ENCODE measurements around the gene RGS6. TPM values are rescaled to one million over a fixed set of nuclear protein-coding genes. Genes with fewer than 3 reads are reported as not detected.

RGS6 gene
- total and polyA plus RNA-seq, 5 donors from 2014 or later, result 0.13 to 1.5 (median 0.69) TPM

DNA sequence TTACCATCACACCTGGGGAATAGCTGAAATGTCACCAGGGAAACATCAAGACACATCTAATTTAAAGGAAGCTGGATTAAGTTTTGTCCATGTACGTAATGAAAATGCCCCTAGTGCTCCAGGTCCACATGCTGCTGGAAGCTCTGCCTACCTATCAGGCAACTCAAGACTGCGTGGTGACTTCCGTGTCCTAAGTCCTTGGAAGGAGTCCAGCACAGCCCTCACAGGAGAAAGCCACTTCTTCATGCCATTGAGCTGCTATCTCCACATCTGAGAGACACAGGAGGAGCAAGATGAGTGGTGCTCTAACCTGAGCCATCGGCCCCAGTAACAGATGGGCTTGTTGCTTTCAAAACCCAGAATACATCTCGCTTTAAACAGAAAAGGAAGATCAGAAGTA, 645.3 kb downstream of the RGS6 start:
- no peak overlapping the region for H3K27ac Mint-ChIP-seq
- no peaks in the 10 kb centered on the region for H3K4me1 Mint-ChIP-seq
- H3K36me3 ChIP-seq (ENCODE audit: control insufficient read depth, insufficient read depth, low read length), result no peaks in the 10 kb centered on the region
- H3K27me3 Mint-ChIP-seq, result peaks cover 11% of the 10 kb centered on the region
- peaks cover 0 to 2% (median 0%) of the 10 kb centered on the region in 7 donors for H3K9me3 Mint-ChIP-seq
- H3K4me1 ChIP-seq (ENCODE audit: control insufficient read depth, insufficient read depth, low read length, poor library complexity, severe bottlenecking), result no peaks in the 10 kb centered on the region
- no peaks in the 10 kb centered on the region for H3K9me3 ChIP-seq (ENCODE audit: control insufficient read depth in 2 of 2, low read length in 2 of 2)
- no peak overlapping the region for H3K4me3 ChIP-seq (ENCODE audit: low read depth, low read length)
- peaks cover 8% of the 10 kb centered on the region for H3K27me3 ChIP-seq (ENCODE audit: control insufficient read depth, insufficient read depth, low read length)
- no peaks in the 10 kb centered on the region for H3K36me3 Mint-ChIP-seq
- DNase-seq (no peak), ATAC-seq (ENCODE audit: low read depth in 2 of 2) (no peak)
- H3K4me3 Mint-ChIP-seq, result no peak overlapping the region
- H3K27ac ChIP-seq (ENCODE audit: insufficient read depth, low read length, poor library complexity, severe bottlenecking), result no peak overlapping the region

- H3K9me3 ChIP-seq (ENCODE audit: control insufficient read depth in 2 of 2, low read length in 2 of 2), result no peaks in the 10 kb centered on the region
- DNase-seq (no peak), ATAC-seq (ENCODE audit: low read depth in 2 of 2) (no peak)
- no peak overlapping the region for H3K4me3 ChIP-seq (ENCODE audit: low read depth, low read length)
- peaks cover 0 to 1% (median 0%) of the 10 kb centered on the region in 7 donors for H3K9me3 Mint-ChIP-seq
- H3K36me3 ChIP-seq (ENCODE audit: control insufficient read depth, insufficient read depth, low read length), result no peaks in the 10 kb centered on the region
- H3K27ac Mint-ChIP-seq, result no peak overlapping the region
- no peaks in the 10 kb centered on the region for H3K36me3 Mint-ChIP-seq
- H3K4me1 ChIP-seq (ENCODE audit: control insufficient read depth, insufficient read depth, low read length, poor library complexity, severe bottlenecking), result no peaks in the 10 kb centered on the region
- H3K4me1 Mint-ChIP-seq, result no peaks in the 10 kb centered on the region
- peaks cover 8% of the 10 kb centered on the region for H3K27me3 ChIP-seq (ENCODE audit: control insufficient read depth, insufficient read depth, low read length)
- H3K27ac ChIP-seq (ENCODE audit: insufficient read depth, low read length, poor library complexity, severe bottlenecking), result no peak overlapping the region
- H3K4me3 Mint-ChIP-seq, result peak overlapping the region in 1 of 4 donors; percentile 71
- H3K27me3 Mint-ChIP-seq, result peaks cover 5% of the 10 kb centered on the region
Observed at GRCh38 chr14:72578514-72578913, 646.3 kb downstream of the RGS6 start.

DNA sequence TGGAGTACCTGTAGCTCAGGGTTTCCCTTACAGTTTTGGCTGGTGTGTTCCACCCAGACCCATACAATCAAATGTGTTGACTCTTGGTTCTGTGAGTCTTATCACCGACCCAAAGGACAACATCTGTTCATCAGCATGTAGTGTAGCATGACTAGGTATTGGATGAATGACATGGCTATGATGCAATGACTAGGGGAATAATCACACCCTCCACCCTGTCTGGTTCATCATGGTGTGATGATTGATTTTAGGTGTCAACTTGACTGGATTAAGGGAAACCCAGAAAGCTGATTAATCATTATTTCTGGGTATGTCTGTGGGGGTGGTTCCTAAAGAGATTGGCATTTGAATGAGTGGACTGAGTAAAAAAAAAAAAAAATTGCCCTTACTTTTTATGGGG, 650.4 kb downstream of the RGS6 start:
- DNase-seq, result no peak
- Mint-ChIP-seq H3K4me3 (no peak overlapping the region), H3K4me1 (no peaks in the 10 kb centered on the region), H3K36me3 (no peaks in the 10 kb centered on the region), H3K27ac (no peak overlapping the region), H3K9me3 (peaks cover 0 to 4% (median 2%) of the 10 kb centered on the region in 7 donors), H3K27me3 (peaks cover 5% of the 10 kb centered on the region)
- Histone ChIP-seq H3K4me1 (ENCODE audit: control insufficient read depth, insufficient read depth, low read length, poor library complexity, severe bottlenecking) (no peaks in the 10 kb centered on the region), H3K27ac (ENCODE audit: insufficient read depth, low read length, poor library complexity, severe bottlenecking) (no peak overlapping the region), H3K36me3 (ENCODE audit: control insufficient read depth, insufficient read depth, low read length) (no peaks in the 10 kb centered on the region), H3K27me3 (ENCODE audit: control insufficient read depth, insufficient read depth, low read length) (peaks cover 5% of the 10 kb centered on the region), H3K9me3 (ENCODE audit: control insufficient read depth in 2 of 2, low read length in 2 of 2) (no peaks in the 10 kb centered on the region), H3K4me3 (ENCODE audit: low read depth, low read length) (no peak overlapping the region)
- ATAC-seq (ENCODE audit: low read depth in 2 of 2), result no peak

GRCh38 chr14:72583316-72584272, 651.4 kb downstream of the RGS6 start:
- Mint-ChIP-seq H3K27ac (no peak overlapping the region), H3K27me3 (peaks cover 5% of the 10 kb centered on the region), H3K9me3 (peaks cover 0 to 4% (median 2%) of the 10 kb centered on the region in 7 donors), H3K4me3 (no peak overlapping the region), H3K36me3 (no peaks in the 10 kb centered on the region), H3K4me1 (no peaks in the 10 kb centered on the region)
- no peak overlapping the region for H3K27ac ChIP-seq (ENCODE audit: insufficient read depth, low read length, poor library complexity, severe bottlenecking)
- no peak overlapping the region for H3K4me3 ChIP-seq (ENCODE audit: low read depth, low read length)
- H3K9me3 ChIP-seq (ENCODE audit: control insufficient read depth in 2 of 2, low read length in 2 of 2), result no peaks in the 10 kb centered on the region
- DNase-seq, result no peak
- H3K36me3 ChIP-seq (ENCODE audit: control insufficient read depth, insufficient read depth, low read length), result no peaks in the 10 kb centered on the region
- H3K27me3 ChIP-seq (ENCODE audit: control insufficient read depth, insufficient read depth, low read length), result peaks cover 5% of the 10 kb centered on the region
- ATAC-seq (ENCODE audit: low read depth in 2 of 2), result no peak
- H3K4me1 ChIP-seq (ENCODE audit: control insufficient read depth, insufficient read depth, low read length, poor library complexity, severe bottlenecking), result no peaks in the 10 kb centered on the region

GRCh38 chr14:72588521-72588920, 656.3 kb downstream of the RGS6 start:
- H3K27me3 Mint-ChIP-seq, result peaks cover 5% of the 10 kb centered on the region
- no peak overlapping the region for H3K27ac ChIP-seq (ENCODE audit: insufficient read depth, low read length, poor library complexity, severe bottlenecking)
- H3K4me1 Mint-ChIP-seq, result peaks cover 11 to 36% (median 26%) of the 10 kb centered on the region in 4 donors
- peak overlapping the region in 1 of 3 donors; percentile 31 for H3K27ac Mint-ChIP-seq
- H3K4me1 ChIP-seq (ENCODE audit: control insufficient read depth, insufficient read depth, low read length, poor library complexity, severe bottlenecking), result peaks cover 19% of the 10 kb centered on the region
- H3K36me3 ChIP-seq (ENCODE audit: control insufficient read depth, insufficient read depth, low read length), result no peaks in the 10 kb centered on the region
- no peak overlapping the region for H3K4me3 ChIP-seq (ENCODE audit: low read depth, low read length)
- no peak for DNase-seq
- no peak for ATAC-seq (ENCODE audit: low read depth in 2 of 2)
- peaks cover 2% of the 10 kb centered on the region for H3K27me3 ChIP-seq (ENCODE audit: control insufficient read depth, insufficient read depth, low read length)
- H3K9me3 Mint-ChIP-seq, result peaks cover 0 to 8% (median 4%) of the 10 kb centered on the region in 7 donors
- no peaks in the 10 kb centered on the region for H3K36me3 Mint-ChIP-seq
- peaks cover 0 to 6% of the 10 kb centered on the region in 2 experiments for H3K9me3 ChIP-seq (ENCODE audit: control insufficient read depth in 2 of 2, low read length in 2 of 2)
- no peak overlapping the region for H3K4me3 Mint-ChIP-seq

DNA sequence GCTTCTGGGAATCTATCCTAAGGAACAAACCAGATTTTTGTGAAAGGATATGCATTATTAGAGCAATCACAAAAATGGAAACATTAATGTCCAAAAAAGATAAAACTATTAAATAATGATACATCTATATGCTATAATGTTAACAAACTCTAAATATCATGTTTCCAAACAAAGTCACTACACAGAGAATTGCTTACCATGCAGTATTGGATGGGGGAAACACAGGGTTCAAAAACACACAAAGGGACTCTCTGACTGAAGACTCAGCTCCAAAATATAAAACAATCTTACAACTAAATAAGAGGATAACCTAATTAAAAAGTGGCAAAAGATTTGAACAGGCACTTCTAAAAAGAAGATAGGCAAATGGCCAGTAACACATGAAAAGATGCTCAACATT, 657.4 kb downstream of the RGS6 start:
- Mint-ChIP-seq H3K27me3 (peaks cover 5% of the 10 kb centered on the region), H3K27ac (no peak overlapping the region), H3K9me3 (peaks cover 0 to 8% (median 4%) of the 10 kb centered on the region in 7 donors), H3K4me3 (no peak overlapping the region), H3K36me3 (no peaks in the 10 kb centered on the region), H3K4me1 (peaks cover 19 to 47% (median 36%) of the 10 kb centered on the region in 4 donors)
- ATAC-seq (ENCODE audit: low read depth in 2 of 2) (no peak), DNase-seq (no peak)
- peaks cover 2% of the 10 kb centered on the region for H3K27me3 ChIP-seq (ENCODE audit: control insufficient read depth, insufficient read depth, low read length)
- H3K4me3 ChIP-seq (ENCODE audit: low read depth, low read length), result no peak overlapping the region
- H3K36me3 ChIP-seq (ENCODE audit: control insufficient read depth, insufficient read depth, low read length), result no peaks in the 10 kb centered on the region
- no peak overlapping the region for H3K27ac ChIP-seq (ENCODE audit: insufficient read depth, low read length, poor library complexity, severe bottlenecking)
- H3K9me3 ChIP-seq (ENCODE audit: control insufficient read depth in 2 of 2, low read length in 2 of 2), result peaks cover 0 to 6% of the 10 kb centered on the region in 2 experiments
- H3K4me1 ChIP-seq (ENCODE audit: control insufficient read depth, insufficient read depth, low read length, poor library complexity, severe bottlenecking), result peaks cover 29% of the 10 kb centered on the region

DNA sequence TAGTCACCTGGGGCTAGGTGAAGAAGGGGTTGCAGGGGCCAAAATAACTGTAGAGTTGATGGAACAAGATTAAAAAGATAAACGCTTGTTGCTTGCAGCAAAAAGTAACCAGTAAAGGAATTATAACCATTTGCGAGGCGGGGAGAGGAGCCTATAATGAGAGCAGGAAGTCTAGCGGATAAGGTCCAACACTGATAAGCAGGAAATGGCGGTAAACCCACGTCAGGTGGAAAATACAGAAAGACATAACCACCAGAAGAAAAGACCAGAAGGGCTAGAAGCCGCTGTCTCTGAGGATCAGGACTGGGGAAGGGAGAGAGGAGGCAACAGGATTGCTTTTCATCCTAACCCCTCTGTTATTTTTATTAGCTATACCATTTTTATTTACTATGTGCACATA, 658.3 kb downstream of the RGS6 start:
- peak in 2 of 3 donors; percentile 11 to 53 for DNase-seq
- H3K36me3 Mint-ChIP-seq, result no peaks in the 10 kb centered on the region
- H3K4me1 Mint-ChIP-seq, result peaks cover 25 to 57% (median 41%) of the 10 kb centered on the region in 4 donors
- Histone ChIP-seq H3K4me1 (ENCODE audit: control insufficient read depth, insufficient read depth, low read length, poor library complexity, severe bottlenecking) (peaks cover 38% of the 10 kb centered on the region), H3K4me3 (ENCODE audit: low read depth, low read length) (peak overlapping the region; percentile 57), H3K9me3 (ENCODE audit: control insufficient read depth in 2 of 2, low read length in 2 of 2) (peaks cover 0 to 6% of the 10 kb centered on the region in 2 experiments), H3K27me3 (ENCODE audit: control insufficient read depth, insufficient read depth, low read length) (no peaks in the 10 kb centered on the region), H3K36me3 (ENCODE audit: control insufficient read depth, insufficient read depth, low read length) (no peaks in the 10 kb centered on the region), H3K27ac (ENCODE audit: insufficient read depth, low read length, poor library complexity, severe bottlenecking) (no peak overlapping the region)
- H3K9me3 Mint-ChIP-seq, result peaks cover 0 to 8% (median 4%) of the 10 kb centered on the region in 7 donors
- H3K27ac Mint-ChIP-seq, result peak overlapping the region in 1 of 3 donors; percentile 17
- ATAC-seq (ENCODE audit: low read depth in 2 of 2), result peak in 1 of 2 donors; percentile 16
- peak overlapping the region; percentile 2 to 64 (median 22) for H3K4me3 Mint-ChIP-seq
- H3K27me3 Mint-ChIP-seq, result peaks cover 5% of the 10 kb centered on the region
